ENCODE measurements around the gene PLCXD1.
"Not testable (repeated sequence)": the region's sequence is repeated elsewhere in the genome, so short reads cannot be mapped to it uniquely, and the experiment has no call there.

PLCXD1 gene

DNA sequence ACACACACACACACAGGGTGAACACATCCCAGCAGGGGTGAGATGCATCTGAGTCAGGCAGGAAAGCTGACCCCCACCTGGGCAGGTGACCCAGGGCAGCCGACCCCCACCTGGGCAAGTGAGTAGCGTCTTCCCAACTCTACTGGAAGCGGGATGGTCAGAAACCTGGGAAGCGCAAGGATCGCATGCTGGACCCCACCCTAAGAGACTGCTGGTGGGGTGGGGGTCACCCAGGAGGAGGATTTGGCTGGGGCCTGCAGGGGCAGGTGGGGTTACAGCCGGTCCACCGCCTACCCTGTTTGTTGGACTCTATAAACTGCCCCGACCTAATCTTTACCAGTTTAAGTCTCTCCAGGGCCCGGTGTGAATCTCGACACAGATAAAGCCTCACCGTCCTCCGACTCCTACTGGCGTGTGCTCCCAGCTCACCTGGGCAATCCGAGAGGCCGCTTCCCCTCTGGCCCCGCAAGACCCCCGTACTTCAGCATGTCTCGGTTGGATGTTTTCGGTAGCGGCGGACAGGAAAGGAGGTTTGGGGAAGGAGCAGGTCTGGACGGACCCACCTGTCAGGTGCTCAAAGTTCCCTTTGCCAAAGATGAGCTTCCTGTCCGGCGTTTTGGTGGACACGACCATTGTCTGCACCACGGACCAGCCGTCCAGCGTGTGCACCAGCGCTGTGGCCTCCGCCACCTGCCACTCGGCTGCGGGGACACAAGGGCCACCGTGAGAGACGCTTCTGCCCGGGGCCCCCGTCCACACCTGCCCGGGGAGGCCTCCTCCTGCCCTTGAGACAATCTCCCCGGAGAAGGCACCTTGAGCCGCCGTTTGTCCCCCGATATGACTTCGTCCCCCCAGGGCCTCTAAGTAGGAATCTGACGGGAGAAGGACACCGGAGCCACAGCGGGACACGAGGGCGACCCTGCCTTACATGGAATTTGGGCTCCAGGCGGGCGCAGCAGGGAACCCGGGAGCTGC lies 35.5 kb downstream of the PLCXD1 start:
- DNase-seq (ENCODE audit: low read depth in 2 of 2), result no peak

DNA sequence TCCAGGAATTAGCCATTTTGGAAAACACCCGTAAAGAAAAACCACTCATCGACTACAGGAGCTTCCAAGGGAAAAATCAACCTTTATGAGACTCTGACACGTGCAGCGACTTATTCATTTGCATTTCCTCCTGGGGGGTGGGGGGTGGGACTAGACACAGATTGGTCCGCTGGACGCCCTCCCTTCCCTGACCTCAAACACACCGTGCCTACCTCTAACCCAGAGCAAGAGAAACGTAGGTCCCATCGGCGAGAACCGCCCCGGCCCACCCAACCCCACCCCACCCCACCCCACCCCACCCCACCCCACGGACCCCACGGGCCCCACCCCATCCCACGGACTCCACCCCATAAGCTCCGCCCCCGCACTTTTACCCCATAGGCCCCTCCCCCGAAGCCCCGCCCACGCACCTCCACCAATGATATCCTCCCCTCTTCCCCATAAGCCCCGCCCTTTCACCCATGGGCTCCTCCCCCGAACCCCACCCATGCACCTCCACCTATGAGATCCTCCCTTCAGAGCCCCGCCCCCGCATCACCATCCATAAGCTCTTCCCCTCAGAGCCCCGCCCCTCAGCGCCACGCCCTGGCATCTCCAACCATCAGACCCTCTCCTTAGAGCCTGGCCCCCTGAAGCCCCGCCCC lies 36.4 kb downstream of the PLCXD1 start:
- no peak for DNase-seq (ENCODE audit: low read depth in 2 of 2)

DNA sequence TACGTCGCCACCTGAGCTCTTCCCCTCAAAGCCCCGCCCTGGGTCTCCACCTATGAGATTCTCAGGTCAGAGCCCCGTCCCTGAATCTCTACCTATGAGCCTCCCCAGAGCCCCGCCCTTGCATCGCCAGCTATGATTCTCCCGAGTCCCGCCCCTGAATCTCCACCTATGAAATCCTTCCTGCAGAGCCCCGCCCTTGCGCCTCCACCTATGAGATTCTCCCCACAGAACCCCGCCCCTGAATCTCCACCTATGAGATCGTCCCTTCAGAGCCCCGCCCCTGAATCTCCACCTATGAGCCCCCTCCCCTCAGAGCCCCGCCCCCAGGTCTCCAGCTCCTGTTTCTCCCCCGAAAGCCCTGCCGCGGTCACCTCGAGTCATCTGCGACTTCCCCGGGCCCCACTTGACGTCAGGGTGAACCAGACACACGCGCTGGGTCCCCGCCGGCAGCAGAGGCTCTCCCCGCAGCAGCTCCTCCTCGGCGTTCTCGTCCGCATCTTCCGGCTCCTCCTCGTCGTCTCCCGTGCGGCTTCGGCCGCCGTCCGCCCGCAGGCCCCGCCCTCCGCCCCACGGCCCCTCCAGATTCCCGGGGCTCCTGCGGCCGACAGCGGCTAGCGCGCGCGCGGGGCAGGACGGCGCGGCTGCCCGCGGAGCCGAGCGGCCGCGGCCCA lies 37.0 kb downstream of the PLCXD1 start:
- peak; percentile 97 for DNase-seq (ENCODE audit: low read depth in 2 of 2)

DNA sequence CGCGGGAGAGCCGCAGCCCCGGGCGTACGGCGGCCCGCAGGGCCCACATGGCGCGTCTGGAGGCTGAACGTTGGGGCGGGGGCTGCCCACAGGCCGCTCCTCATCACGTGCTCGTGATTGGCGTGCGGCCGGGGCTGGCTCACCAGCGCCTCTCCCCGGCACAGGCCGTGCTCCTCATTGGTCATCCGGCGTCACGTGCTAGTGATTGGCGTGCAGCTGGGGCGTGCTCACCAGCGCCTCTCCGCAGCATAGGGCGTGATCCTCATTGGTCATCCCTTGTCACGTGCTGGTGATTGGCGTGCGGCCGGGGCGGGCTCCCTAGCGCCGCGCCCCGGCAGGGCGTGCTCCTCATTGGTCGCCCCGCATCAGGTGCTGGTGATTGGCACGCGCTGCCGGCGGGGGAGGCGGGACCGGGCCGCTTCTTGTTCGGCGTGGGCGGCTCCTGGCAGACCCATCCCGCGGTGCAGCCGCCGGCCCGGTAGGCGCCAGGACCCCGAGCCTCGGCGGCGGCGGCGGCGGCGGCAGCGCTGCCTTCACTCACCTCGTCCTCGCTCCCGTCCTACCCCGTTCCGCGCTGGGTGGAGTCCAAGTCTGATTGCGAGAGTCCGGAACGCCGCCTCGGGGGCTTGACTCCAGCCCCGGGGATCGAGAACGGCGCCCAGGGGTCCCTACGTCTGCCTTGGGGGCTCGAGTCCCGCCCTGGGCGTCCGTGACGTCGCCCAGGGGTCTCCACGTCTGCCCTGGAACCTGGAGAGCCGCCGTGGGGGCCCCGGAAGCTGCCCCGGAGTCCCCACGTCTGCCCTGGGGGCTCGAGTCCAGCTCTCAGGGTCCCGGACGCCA lies 37.8 kb downstream of the PLCXD1 start, which contains the start of gene GTPBP6:
TSS of gene GTPBP6 (minus strand) at position 58 of the 840 bp plus-strand sequence. CDS start at position 49, 9 bp downstream.
- peak; percentile 99 to 100 for DNase-seq (ENCODE audit: low read depth in 2 of 2)

GRCh38 chrX:319579-320125 lies 38.5 kb downstream of the PLCXD1 start:
- no peak for DNase-seq (ENCODE audit: low read depth in 2 of 2)

GRCh38 chrX:320126-320783 lies 39.1 kb downstream of the PLCXD1 start:
- no peak for DNase-seq (ENCODE audit: low read depth in 2 of 2)

DNA sequence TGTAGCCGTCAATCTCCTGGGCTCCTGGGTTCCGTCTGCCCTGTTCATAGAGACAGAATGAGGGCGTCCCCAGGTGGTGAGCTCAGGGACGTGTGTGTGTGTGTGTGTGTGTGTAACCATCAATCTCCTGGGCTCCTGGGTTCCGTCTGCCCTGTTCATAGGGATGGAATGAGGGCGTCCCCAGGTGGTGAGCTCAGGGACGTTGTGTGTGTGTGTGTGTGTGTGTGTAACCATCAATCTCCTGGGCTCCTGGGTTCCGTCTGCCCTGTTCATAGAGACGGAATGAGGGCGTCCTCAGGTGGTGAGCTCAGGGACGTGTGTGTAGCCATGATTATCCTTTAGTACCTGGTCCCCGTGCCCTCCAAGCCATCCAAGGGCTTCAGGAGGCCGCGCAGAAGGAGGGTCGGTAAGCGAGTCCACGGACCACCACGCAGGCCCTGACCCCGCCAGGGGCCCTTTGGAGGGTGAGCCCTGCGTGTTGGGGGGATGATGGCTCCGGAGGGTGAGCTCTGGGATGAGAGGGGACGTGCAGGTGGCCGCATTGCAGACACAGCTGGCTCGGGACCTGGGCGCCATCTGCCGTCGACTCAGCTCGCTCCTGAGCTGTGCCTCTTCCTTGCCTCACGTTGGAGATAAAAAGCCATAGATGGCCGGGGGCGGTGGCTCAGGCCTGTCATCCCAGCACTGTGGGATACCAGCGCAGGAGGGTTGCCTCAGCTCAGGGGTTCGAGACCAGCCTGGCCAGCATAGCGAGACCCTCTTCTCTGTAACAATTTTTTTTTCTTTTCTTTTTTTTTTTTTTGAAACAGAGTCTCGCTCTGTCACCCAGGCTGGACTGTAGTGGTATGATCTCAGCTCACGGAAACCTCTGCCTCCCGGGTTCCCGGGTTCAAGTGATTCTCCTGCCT lies 42.8 kb downstream of the PLCXD1 start:
- DNase-seq (ENCODE audit: low read depth in 2 of 2), result peak in 1 of 2 experiments; percentile 20

DNA sequence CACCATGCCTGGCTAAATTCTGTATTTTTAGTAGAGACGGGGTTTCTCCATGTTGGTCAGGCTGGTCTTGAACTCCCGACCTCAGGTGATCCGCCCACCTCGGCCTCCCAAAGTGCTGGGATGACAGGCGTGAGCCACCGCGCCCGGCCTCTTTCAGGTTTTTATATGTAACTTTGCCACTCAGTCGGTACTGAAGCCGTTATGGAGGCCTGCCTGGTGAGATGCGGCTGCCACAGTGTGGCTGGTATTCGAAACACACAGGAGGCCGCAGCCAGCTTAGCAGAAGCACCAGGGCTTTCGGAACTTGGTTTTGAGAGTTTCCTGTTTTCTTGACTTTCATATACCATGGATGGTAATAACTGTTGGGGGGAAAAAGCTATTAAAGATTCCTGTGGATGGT lies 43.5 kb downstream of the PLCXD1 start:
- not testable (repeated sequence) for DNase-seq (ENCODE audit: low read depth in 2 of 2)

DNA sequence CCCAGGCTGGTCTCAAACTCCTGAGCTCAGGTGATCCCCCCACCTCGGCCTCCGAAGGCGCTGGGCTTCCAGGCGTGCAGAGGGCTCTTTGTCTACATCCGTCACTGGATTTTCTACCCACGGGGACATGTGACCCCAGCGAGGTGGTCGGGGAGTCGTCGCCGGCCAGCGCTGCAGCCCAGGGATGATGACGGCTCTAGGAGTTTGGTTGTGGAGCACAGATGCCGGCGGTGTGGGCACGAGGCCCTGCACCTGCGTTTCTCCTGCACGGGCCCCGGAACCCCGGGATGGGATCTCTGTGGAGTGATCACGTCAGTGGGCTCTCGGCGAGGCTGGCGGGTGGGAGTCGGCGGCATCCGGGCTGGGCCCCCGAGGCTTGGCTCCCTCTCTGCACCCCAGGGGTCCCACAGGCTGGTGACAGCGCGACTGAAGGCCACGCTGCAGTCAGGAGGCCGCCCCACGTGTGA lies 46.5 kb downstream of the PLCXD1 start:
- DNase-seq (ENCODE audit: low read depth in 2 of 2), result no peak

DNA sequence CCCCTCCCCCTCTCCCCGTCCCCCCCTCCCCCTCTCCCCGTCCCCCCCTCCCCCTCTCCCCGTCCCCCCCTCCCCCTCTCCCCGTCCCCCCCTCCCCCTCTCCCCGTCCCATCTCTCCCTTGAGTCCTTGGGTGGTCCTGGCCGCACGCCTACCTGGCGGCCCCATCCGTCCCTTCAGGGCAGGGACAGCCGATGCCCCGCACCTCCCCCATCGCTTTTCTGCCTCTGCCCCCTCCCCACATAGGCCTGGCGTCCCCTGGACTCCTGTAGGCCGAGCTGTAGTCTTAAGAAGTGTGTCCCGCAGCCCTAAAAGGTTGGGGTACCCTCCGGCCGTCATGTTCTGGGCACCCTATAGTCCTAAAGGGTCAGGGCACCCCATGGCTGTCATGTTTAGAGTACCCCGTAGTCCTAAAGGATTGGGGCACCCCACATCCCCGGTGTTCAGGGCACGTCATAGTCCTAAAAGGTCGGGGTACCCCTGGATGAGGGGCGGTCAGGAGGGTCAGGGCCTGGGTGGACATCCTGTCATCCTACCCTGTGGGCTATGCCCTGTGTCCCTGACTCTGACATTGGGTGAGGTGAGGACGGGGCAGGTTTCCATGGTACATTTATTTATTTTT lies 48.2 kb downstream of the PLCXD1 start:
- no peak for DNase-seq (ENCODE audit: low read depth in 2 of 2)

DNA sequence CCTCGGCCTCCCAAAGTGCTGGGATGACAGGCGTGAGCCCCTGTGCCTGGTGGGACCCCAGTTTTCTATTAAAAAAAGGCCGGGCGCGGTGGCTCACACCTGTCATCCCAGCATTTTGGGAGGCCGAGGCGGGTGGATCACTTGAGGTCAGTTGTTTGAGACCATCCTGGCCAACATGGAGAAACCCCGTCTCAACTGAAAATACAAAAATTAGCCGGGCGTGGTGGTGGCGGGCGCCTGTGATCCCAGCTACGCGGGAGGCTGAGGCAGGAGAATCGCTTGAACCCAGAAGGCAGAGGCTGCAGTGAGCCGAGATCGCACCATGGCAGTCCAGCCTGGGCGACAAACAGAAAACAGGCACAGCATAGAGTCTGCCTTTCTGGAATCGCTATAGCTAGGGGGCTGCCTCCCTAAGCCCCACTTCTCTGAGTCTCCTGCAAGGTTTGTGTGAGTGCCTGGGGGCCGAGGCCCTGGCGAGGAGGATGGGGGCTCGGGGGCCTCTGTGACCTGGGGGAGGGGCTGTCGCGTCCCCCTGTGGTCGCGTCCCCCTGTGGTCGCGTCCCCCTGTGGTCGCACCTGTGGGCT lies 49.1 kb downstream of the PLCXD1 start:
- DNase-seq (ENCODE audit: low read depth in 2 of 2), result not testable (repeated sequence)

DNA sequence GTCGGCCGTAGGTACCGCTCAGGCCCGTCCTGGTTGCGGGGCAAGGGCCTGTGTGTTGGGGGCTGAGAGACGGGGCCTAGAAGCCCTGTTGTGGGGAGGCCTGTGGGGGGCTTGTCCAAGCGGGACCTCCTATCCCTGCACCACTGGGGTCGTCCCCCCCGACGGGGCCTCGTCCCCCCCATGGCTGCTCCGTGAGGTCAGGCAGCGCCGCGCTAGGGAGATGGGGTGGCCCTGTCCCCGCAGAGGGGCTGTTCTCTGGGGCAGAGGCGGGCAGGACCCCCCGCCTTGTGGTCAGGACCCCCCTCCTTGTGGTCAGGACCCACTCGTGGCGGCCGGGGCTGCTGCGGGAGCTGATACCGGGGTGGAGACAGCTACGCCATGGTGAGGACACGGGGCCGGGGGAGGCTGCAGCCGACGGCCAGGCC lies 49.6 kb downstream of the PLCXD1 start:
- no peak for DNase-seq (ENCODE audit: low read depth in 2 of 2)

DNA sequence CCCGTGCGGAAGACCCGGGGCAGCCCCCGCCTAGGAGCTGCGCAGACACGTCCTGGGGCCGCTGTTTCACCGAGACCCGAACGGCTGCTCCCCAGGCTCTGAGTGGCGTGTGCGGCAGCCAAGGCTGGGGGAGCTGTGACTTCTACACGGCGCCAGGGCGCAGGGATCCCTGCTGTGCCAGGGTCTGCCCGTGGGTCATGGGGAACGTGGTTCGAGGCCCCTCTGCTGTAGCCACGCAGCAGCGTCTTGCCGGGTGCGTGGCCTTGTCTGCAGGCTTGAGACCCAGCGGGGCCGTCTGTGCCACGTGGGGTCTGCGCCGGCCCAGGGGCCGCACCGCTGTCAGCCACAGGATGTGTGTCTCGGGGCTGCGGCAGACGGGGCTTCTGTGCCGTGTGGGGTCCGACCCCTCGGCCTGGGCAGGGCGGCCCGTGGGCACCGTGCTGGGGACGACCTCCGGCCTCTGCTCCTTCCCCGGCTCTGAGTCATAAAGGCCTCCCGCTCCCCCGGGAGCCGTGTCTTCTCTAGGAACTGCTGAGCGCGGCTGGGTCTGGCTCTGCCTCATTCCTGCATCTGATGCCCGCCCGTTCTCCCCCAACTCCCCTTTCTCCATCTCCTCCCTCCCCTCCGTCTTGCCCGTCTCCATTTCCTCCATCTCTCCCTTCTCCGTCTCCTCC lies 50.1 kb downstream of the PLCXD1 start:
- DNase-seq (ENCODE audit: low read depth in 2 of 2), result no peak

DNA sequence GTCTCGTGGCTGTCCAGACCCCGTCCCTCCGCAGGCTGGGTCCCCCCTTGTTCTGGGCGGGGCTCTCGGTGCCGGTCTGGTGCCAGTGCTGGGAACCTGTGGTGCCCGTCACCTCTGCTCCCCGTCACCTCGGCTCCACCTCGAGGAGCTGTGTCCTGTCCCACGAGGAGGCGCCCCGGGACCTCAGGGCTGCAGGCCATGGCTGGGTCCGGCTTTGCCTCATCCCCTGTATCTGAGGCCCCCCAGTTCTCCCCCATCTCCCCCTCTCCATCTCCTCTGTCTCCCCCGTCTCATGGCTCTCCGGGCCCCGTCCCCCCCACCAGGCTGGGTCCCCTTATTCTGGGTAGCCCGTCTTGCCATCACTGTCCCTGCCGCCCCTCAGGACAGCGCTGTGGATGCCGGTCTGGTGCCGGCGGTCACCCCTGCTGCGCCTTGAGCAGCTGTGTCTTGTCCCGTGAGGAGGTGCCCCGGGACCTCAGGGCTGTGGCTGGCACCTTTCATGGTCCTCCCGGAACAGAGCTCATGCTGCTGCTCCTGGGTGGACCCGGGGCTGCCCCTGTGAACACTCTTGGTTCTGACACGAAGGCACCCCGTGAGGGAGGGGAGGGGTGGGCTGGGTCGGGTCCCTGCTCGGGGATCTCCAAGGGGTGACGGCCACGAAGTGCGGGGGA lies 50.8 kb downstream of the PLCXD1 start:
- no peak for DNase-seq (ENCODE audit: low read depth in 2 of 2)

DNA sequence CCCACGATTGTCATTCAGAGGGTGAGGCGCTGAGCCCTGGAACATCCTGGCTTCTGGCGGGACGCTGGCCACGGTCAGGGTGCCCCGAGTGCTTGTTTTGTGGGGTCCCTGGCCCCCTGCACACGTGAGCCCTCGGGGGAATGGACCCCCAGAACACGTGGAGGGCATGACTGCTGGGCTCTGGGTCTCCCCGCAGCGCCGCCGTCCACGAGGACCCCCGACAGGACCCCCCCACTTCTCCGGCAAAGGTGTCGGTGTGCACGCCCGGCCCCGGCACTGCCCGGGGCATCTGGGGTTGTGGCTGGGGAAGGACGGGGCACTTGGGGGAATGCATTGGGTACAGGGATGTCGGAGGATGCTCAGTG lies 51.3 kb downstream of the PLCXD1 start:
- no peak for DNase-seq (ENCODE audit: low read depth in 2 of 2)

- DNase-seq (ENCODE audit: low read depth in 2 of 2), result no peak
Observed at GRCh38 chrX:332916-333610, 51.9 kb downstream of the PLCXD1 start.
